ENCODE measurements around the gene MED12L.

The MED12L gene

GRCh38 chr3:151146731-151147091, 61.2 kb downstream of the MED12L start:
- no peak for DNase-seq (ENCODE audit: low read depth, low spot score)
- no peak for TF ChIP-seq POLR2AphosphoS5 (IDR thresholded peaks at IDR 0.05; ENCODE audit: borderline replicate concordance, low read depth, low read length)
- TF ChIP-seq EZH2 (IDR thresholded peaks at IDR 0.05) = no peak
- TF ChIP-seq FOXP2 (optimal IDR thresholded peaks at IDR 0.05; ENCODE audit: control extremely low read depth, extremely low read length, insufficient read depth) = no peak
- Histone ChIP-seq H3K4me3 (no peak overlapping the region), H3K9me3 (ENCODE audit: low read depth, low read length) (no peaks in the 10 kb centered on the region), H3K9ac (ENCODE audit: insufficient read length) (no peak overlapping the region), H3K27ac (no peak overlapping the region), H3K36me3 (ENCODE audit: insufficient read depth, low read length) (no peaks in the 10 kb centered on the region)

GRCh38 chr3:151147299-151147698, 61.8 kb downstream of the MED12L start:
- no peak overlapping the region for H3K27ac ChIP-seq
- H3K4me3 ChIP-seq = no peak overlapping the region
- no peaks in the 10 kb centered on the region for H3K36me3 ChIP-seq (ENCODE audit: insufficient read depth, low read length)
- H3K9me3 ChIP-seq (ENCODE audit: low read depth, low read length) = no peaks in the 10 kb centered on the region
- TF ChIP-seq FOXP2 (optimal IDR thresholded peaks at IDR 0.05; ENCODE audit: control extremely low read depth, extremely low read length, insufficient read depth) = no peak
- no peak for TF ChIP-seq EZH2 (IDR thresholded peaks at IDR 0.05)
- TF ChIP-seq POLR2AphosphoS5 (IDR thresholded peaks at IDR 0.05; ENCODE audit: borderline replicate concordance, low read depth, low read length) = no peak
- DNase-seq (ENCODE audit: low read depth, low spot score) = no peak
- H3K9ac ChIP-seq (ENCODE audit: insufficient read length) = no peak overlapping the region

GRCh38 chr3:151152455-151153079, 67.1 kb downstream of the MED12L start:
- DNase-seq (ENCODE audit: low read depth, low spot score) = no peak
- H3K9me3 ChIP-seq (ENCODE audit: low read depth, low read length) = no peaks in the 10 kb centered on the region
- H3K27ac ChIP-seq = no peak overlapping the region
- TF ChIP-seq EZH2 (IDR thresholded peaks at IDR 0.05) (no peak), FOXP2 (optimal IDR thresholded peaks at IDR 0.05; ENCODE audit: control extremely low read depth, extremely low read length, insufficient read depth) (no peak), POLR2AphosphoS5 (IDR thresholded peaks at IDR 0.05; ENCODE audit: borderline replicate concordance, low read depth, low read length) (no peak)
- H3K36me3 ChIP-seq (ENCODE audit: insufficient read depth, low read length) = no peaks in the 10 kb centered on the region
- H3K4me3 ChIP-seq = no peak overlapping the region
- no peak overlapping the region for H3K9ac ChIP-seq (ENCODE audit: insufficient read length)

GRCh38 chr3:151154566-151154965, 69.1 kb downstream of the MED12L start:
- no peaks in the 10 kb centered on the region for H3K36me3 ChIP-seq (ENCODE audit: insufficient read depth, low read length)
- no peak for DNase-seq (ENCODE audit: low read depth, low spot score)
- H3K27ac ChIP-seq = no peak overlapping the region
- no peak overlapping the region for H3K4me3 ChIP-seq
- H3K9ac ChIP-seq (ENCODE audit: insufficient read length) = no peak overlapping the region
- TF ChIP-seq EZH2 (IDR thresholded peaks at IDR 0.05) (no peak), FOXP2 (optimal IDR thresholded peaks at IDR 0.05; ENCODE audit: control extremely low read depth, extremely low read length, insufficient read depth) (no peak), POLR2AphosphoS5 (IDR thresholded peaks at IDR 0.05; ENCODE audit: borderline replicate concordance, low read depth, low read length) (no peak)
- H3K9me3 ChIP-seq (ENCODE audit: low read depth, low read length) = no peaks in the 10 kb centered on the region

- no peak for TF ChIP-seq EZH2 (IDR thresholded peaks at IDR 0.05)
- TF ChIP-seq FOXP2 (optimal IDR thresholded peaks at IDR 0.05; ENCODE audit: control extremely low read depth, extremely low read length, insufficient read depth) = no peak
- TF ChIP-seq POLR2AphosphoS5 (IDR thresholded peaks at IDR 0.05; ENCODE audit: borderline replicate concordance, low read depth, low read length) = no peak
- Histone ChIP-seq H3K9ac (ENCODE audit: insufficient read length) (no peak overlapping the region), H3K36me3 (ENCODE audit: insufficient read depth, low read length) (no peaks in the 10 kb centered on the region), H3K4me3 (0 out of 2 replicates have a peak overlapping the region, but pooled peaks have one; percentile 12), H3K9me3 (ENCODE audit: low read depth, low read length) (no peaks in the 10 kb centered on the region), H3K27ac (no peak overlapping the region)
- no peak for DNase-seq (ENCODE audit: low read depth, low spot score)
Observed at GRCh38 chr3:151155409-151156128, 70.1 kb downstream of the MED12L start.

- TF ChIP-seq EZH2 (IDR thresholded peaks at IDR 0.05) = no peak
- no peak for TF ChIP-seq POLR2AphosphoS5 (IDR thresholded peaks at IDR 0.05; ENCODE audit: borderline replicate concordance, low read depth, low read length)
- no peak for TF ChIP-seq FOXP2 (optimal IDR thresholded peaks at IDR 0.05; ENCODE audit: control extremely low read depth, extremely low read length, insufficient read depth)
- Histone ChIP-seq H3K4me3 (no peak overlapping the region), H3K36me3 (ENCODE audit: insufficient read depth, low read length) (no peaks in the 10 kb centered on the region), H3K9ac (ENCODE audit: insufficient read length) (no peak overlapping the region), H3K27ac (no peak overlapping the region), H3K9me3 (ENCODE audit: low read depth, low read length) (no peaks in the 10 kb centered on the region)
- peak; percentile 80 for DNase-seq (ENCODE audit: low read depth, low spot score)
Observed at GRCh38 chr3:151156618-151157216, 71.3 kb downstream of the MED12L start.

GRCh38 chr3:151159806-151160205, 74.3 kb downstream of the MED12L start:
- TF ChIP-seq POLR2AphosphoS5 (IDR thresholded peaks at IDR 0.05; ENCODE audit: borderline replicate concordance, low read depth, low read length) (no peak), FOXP2 (optimal IDR thresholded peaks at IDR 0.05; ENCODE audit: control extremely low read depth, extremely low read length, insufficient read depth) (no peak), EZH2 (IDR thresholded peaks at IDR 0.05) (no peak)
- no peak overlapping the region for H3K4me3 ChIP-seq
- no peak overlapping the region for H3K9ac ChIP-seq (ENCODE audit: insufficient read length)
- no peaks in the 10 kb centered on the region for H3K9me3 ChIP-seq (ENCODE audit: low read depth, low read length)
- no peak for DNase-seq (ENCODE audit: low read depth, low spot score)
- no peaks in the 10 kb centered on the region for H3K36me3 ChIP-seq (ENCODE audit: insufficient read depth, low read length)
- H3K27ac ChIP-seq = no peak overlapping the region

- Histone ChIP-seq H3K36me3 (ENCODE audit: insufficient read depth, low read length) (no peaks in the 10 kb centered on the region), H3K9me3 (ENCODE audit: low read depth, low read length) (no peaks in the 10 kb centered on the region), H3K4me3 (no peak overlapping the region), H3K27ac (no peak overlapping the region), H3K9ac (ENCODE audit: insufficient read length) (no peak overlapping the region)
- DNase-seq (ENCODE audit: low read depth, low spot score) = no peak
- TF ChIP-seq FOXP2 (optimal IDR thresholded peaks at IDR 0.05; ENCODE audit: control extremely low read depth, extremely low read length, insufficient read depth) (no peak), POLR2AphosphoS5 (IDR thresholded peaks at IDR 0.05; ENCODE audit: borderline replicate concordance, low read depth, low read length) (no peak), EZH2 (IDR thresholded peaks at IDR 0.05) (no peak)
Observed at GRCh38 chr3:151165226-151165625, 79.8 kb downstream of the MED12L start.

Measured in SK-N-MC (cell line).